Loucy (cell line): ENCODE results near the gene ME3.

Experiments
- H2AFZ ChIP-seq: fragments of 200-600 bp; sonication (generic); 2 replicates; pipeline ENCODE4 v1.6.0; 2016; ENCODE audit warnings: antibody characterized with exemption, mild to moderate bottlenecking, low read length, moderate library complexity
- H3F3A ChIP-seq: fragments of 200-600 bp; 2 replicates; pipeline ENCODE4 v1.6.0; 2016; ENCODE audit warnings: antibody characterized with exemption, low read depth, mild to moderate bottlenecking
- H3K27me3 ChIP-seq: fragments of 200-600 bp; sonication (generic); 2 replicates; pipeline ENCODE4 v1.6.1; 2014; ENCODE audit warnings: low read length, mild to moderate bottlenecking; ENCODE audit not compliant: insufficient read depth, poor library complexity, severe bottlenecking
- H3K36me3 ChIP-seq: fragments of 200-600 bp; sonication (generic); 2 replicates; pipeline ENCODE4 v1.6.1; 2016; ENCODE audit warnings: low read length; ENCODE audit not compliant: insufficient read depth
- H3K4me1 ChIP-seq: fragments of 200-600 bp; sonication (generic); 2 replicates; pipeline ENCODE4 v1.5.1; 2014; ENCODE audit warnings: low read length, mild to moderate bottlenecking; ENCODE audit not compliant: insufficient read depth, poor library complexity, severe bottlenecking
- H3K4me2 ChIP-seq: fragments of 200-600 bp; sonication (generic); 2 replicates; pipeline ENCODE4 v1.6.0; 2014; ENCODE audit warnings: antibody characterized with exemption, low read length, low read depth, mild to moderate bottlenecking; ENCODE audit not compliant: poor library complexity, severe bottlenecking
- H3K4me3 ChIP-seq: fragments of 200-600 bp; sonication (generic); 2 replicates; pipeline ENCODE4 v1.5.1; 2014; ENCODE audit warnings: low read length, mild to moderate bottlenecking, mixed read lengths; ENCODE audit not compliant: poor library complexity, severe bottlenecking
- H3K79me2 ChIP-seq: fragments of 200-600 bp; sonication (generic); 2 replicates; pipeline ENCODE4 v1.6.1; 2014; ENCODE audit warnings: low read length; ENCODE audit not compliant: insufficient read depth
- H3K9ac ChIP-seq: fragments of 200-600 bp; sonication (generic); 2 replicates; pipeline ENCODE4 v1.6.0; 2014; ENCODE audit warnings: mild to moderate bottlenecking, low read depth, low read length, moderate library complexity; ENCODE audit not compliant: poor library complexity, severe bottlenecking
- H3K9me2 ChIP-seq: fragments of 200-600 bp; sonication (generic); replicated peaks from 2 replicates; pipeline ENCODE4 v1.6.1; 2016; ENCODE audit warnings: low read depth, low read length, mixed read lengths
- H3K9me3 ChIP-seq: fragments of 200-600 bp; sonication (generic); 2 replicates; pipeline ENCODE4 v1.6.1; 2014; ENCODE audit warnings: mild to moderate bottlenecking, antibody characterized with exemption, low read length, low read depth; ENCODE audit not compliant: insufficient read depth
- H4K20me1 ChIP-seq: fragments of 200-600 bp; sonication (generic); 2 replicates; pipeline ENCODE4 v1.6.0; 2014; ENCODE audit warnings: antibody characterized with exemption, low read length, mild to moderate bottlenecking; ENCODE audit not compliant: insufficient read depth, poor library complexity, severe bottlenecking
- CTCF ChIP-seq: fragments of 200-600 bp; sonication (generic); conservative IDR thresholded peaks from 2 replicates; pipeline ENCODE4 v1.5.1; 2014; ENCODE audit warnings: mild to moderate bottlenecking, antibody characterized with exemption, low read length
- EZH2phosphoT487 ChIP-seq: fragments of 200-600 bp; IDR thresholded peaks from 2 replicates; pipeline ENCODE4 v1.6.1; 2018; ENCODE audit warnings: antibody characterized with exemption, mild to moderate bottlenecking, moderate library complexity, borderline replicate concordance

ME3 gene

GRCh38 chr11:86719781-86720463 lies 47.5 kb upstream of the ME3 start:
- H3K4me3 ChIP-seq, result no peak overlapping the region
- H3K9ac ChIP-seq, result no peak overlapping the region
- TF ChIP-seq EZH2phosphoT487 (no peak), CTCF (no peak)
- no peaks in the 10 kb centered on the region for H3K9me3 ChIP-seq
- no peak overlapping the region for H2AFZ ChIP-seq
- H3K4me2 ChIP-seq, result no peak overlapping the region
- H3K4me1 ChIP-seq, result no peaks in the 10 kb centered on the region
- H3K27me3 ChIP-seq, result no peaks in the 10 kb centered on the region
- H4K20me1 ChIP-seq, result no peaks in the 10 kb centered on the region
- no peaks in the 10 kb centered on the region for H3K36me3 ChIP-seq
- no peaks in the 10 kb centered on the region for H3F3A ChIP-seq
- no peaks in the 10 kb centered on the region for H3K9me2 ChIP-seq
- H3K79me2 ChIP-seq, result no peaks in the 10 kb centered on the region

GRCh38 chr11:86718999-86719398 lies 46.6 kb upstream of the ME3 start:
- Histone ChIP-seq H3K4me3 (no peak overlapping the region), H4K20me1 (no peaks in the 10 kb centered on the region), H3K27me3 (no peaks in the 10 kb centered on the region), H3K4me2 (no peak overlapping the region), H3K9ac (no peak overlapping the region), H3F3A (no peaks in the 10 kb centered on the region), H3K36me3 (no peaks in the 10 kb centered on the region), H3K4me1 (no peaks in the 10 kb centered on the region), H3K79me2 (no peaks in the 10 kb centered on the region), H3K9me2 (no peaks in the 10 kb centered on the region), H2AFZ (no peak overlapping the region), H3K9me3 (no peaks in the 10 kb centered on the region)
- TF ChIP-seq CTCF (no peak), EZH2phosphoT487 (no peak)

- Histone ChIP-seq H3K4me1 (no peaks in the 10 kb centered on the region), H3K27me3 (no peaks in the 10 kb centered on the region), H4K20me1 (no peaks in the 10 kb centered on the region), H2AFZ (no peak overlapping the region), H3K9ac (no peak overlapping the region), H3K4me2 (no peak overlapping the region), H3K79me2 (no peaks in the 10 kb centered on the region), H3F3A (no peaks in the 10 kb centered on the region), H3K4me3 (no peak overlapping the region), H3K9me3 (no peaks in the 10 kb centered on the region), H3K9me2 (no peaks in the 10 kb centered on the region), H3K36me3 (no peaks in the 10 kb centered on the region)
- TF ChIP-seq CTCF, result no peak
- no peak for TF ChIP-seq EZH2phosphoT487
Observed at GRCh38 chr11:86718521-86718920, 46.1 kb upstream of the ME3 start.
